ENCODE measurements around the gene RBM43.
"Not testable (repeated sequence)": the region's sequence is repeated elsewhere in the genome, so short reads cannot be mapped to it uniquely, and the experiment has no call there.

DNA sequence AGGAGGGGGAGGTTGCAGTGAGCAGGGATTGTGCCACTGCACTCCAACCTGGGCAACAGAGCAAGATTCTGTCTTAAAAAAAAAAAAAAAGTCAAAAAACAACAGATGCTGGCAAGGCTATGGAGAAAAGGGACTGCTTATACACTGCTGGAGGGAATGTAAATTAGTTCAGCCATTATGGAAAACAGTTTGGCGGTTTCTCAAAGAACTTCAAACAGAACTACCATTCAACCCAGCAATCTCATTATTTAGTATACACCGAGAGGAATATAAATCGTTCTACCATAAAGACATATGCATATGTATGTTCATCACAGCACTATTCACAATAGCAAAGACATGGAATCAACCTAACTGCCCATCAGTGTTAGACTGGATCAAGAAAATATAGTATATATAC, 27.9 kb downstream of the RBM43 start:
- not testable (repeated sequence) for TF ChIP-seq POLR2A, EP300 (IDR thresholded peaks at IDR 0.05)
- TF ChIP-seq, protein P1, sequence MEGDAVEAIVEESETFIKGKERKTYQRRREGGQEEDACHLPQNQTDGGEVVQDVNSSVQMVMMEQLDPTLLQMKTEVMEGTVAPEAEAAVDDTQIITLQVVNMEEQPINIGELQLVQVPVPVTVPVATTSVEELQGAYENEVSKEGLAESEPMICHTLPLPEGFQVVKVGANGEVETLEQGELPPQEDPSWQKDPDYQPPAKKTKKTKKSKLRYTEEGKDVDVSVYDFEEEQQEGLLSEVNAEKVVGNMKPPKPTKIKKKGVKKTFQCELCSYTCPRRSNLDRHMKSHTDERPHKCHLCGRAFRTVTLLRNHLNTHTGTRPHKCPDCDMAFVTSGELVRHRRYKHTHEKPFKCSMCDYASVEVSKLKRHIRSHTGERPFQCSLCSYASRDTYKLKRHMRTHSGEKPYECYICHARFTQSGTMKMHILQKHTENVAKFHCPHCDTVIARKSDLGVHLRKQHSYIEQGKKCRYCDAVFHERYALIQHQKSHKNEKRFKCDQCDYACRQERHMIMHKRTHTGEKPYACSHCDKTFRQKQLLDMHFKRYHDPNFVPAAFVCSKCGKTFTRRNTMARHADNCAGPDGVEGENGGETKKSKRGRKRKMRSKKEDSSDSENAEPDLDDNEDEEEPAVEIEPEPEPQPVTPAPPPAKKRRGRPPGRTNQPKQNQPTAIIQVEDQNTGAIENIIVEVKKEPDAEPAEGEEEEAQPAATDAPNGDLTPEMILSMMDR (IDR thresholded peaks at IDR 0.05): not testable (repeated sequence)
